Inflammatory macrophage treated with lipopolysaccharide for 4 hours (primary cell): Measurements from ENCODE around the gene LBH.

ENCODE experiments used
- DNase-seq: peaks from one replicate; pipeline ENCODE4 v3.0.0-alpha.2; 2020

LBH gene

DNA sequence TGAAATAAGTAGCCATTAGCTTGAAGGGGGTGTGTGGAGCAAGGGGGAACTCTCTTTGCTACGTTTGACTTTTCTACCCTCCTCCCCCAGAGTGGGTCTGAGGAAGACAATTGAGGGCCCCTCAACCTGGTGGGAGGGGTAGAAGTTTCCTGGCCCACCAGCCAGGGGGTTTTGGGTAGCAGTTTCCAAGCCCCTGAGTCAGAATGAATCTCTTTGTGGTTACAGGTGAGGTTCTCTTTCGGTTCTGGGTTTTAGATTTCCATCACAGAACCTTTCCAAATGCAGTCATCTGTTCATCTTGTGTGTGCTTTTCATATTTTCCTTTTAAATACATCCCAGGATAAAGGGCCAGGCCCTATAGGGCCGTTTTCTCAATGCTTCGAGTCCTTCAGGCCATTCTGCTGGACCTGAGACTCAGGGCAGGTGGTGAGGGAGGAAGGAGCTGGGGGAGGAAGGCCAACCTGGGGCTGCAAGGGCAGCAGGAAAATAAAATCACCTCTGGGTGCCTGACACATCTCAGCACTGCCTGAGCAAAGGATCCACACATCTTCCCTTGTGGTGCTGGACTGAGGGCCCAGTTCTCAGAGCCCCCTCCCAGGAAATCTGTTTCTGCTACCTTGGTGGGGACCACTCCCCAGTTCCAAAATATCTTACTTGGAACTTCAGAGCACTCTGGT, 4.7 kb downstream of the LBH start:
- no peak for DNase-seq

DNA sequence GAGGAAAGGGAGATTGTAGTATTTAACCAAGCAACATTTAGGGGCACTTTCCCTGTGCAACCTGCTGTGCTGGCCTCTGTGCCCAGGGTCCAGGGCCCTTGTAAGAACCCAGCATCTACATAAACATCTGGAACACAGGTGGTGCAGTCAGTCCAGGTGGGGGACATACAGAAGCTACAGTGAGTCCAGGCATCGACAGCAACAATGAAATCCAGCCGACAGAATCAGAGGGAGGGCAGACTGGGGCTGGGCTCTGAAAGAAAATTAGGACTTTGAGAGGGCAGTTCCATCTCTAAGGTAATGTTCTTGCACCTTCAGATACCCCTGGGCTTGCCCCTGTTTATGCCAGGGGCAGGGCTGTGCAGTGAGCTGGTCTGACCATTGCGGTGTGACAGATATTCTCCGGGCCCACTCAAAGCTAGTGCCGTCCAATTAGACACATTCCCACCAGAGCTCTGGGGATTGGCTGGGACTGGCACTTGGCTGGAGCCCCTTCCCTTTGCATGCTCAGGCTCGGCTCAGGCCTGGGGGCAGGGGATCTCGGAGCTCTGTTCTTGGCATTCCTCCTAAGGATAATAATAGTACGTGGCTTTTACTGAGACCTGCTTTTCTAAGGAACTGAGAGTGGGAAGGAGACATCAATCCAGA, 5.4 kb downstream of the LBH start:
- no peak for DNase-seq

DNA sequence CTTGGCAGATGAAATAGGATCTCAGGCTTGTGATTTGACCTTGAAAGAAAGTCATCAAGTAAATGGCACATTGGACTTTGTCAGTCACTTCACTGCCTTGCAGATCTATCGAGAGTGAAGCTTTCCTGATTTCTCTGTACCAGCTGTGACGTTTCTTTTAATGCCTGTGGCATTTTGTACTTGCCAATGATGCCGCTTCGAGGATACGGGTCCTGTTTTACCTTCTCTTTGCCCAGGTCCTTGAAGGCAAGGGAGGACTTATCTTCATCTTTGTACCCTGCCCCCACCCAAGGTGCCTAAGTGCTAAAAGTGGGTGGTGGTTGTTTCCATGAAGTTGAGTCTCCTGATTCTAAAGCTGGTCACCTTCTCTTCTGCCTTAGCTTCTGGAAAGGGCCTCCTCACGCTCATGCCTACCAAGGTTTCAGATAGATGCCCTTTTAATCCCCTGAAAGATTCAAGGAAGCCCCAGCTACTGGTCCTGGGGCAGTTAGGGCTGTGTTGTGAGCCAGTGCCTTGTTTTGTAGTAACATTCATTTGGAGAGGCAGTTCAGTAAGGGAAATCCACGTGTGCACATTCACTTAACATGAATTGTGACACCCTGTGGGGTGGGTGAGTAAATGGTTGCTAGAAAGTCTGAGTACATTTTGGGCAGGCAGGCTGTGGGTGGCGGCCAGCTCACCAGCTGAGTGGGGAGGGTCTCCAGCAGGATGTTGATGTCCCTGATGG, 6.1 kb downstream of the LBH start:
- no peak for DNase-seq

GRCh38 chr2:30237966-30238800, 6.8 kb downstream of the LBH start:
- no peak for DNase-seq

DNA sequence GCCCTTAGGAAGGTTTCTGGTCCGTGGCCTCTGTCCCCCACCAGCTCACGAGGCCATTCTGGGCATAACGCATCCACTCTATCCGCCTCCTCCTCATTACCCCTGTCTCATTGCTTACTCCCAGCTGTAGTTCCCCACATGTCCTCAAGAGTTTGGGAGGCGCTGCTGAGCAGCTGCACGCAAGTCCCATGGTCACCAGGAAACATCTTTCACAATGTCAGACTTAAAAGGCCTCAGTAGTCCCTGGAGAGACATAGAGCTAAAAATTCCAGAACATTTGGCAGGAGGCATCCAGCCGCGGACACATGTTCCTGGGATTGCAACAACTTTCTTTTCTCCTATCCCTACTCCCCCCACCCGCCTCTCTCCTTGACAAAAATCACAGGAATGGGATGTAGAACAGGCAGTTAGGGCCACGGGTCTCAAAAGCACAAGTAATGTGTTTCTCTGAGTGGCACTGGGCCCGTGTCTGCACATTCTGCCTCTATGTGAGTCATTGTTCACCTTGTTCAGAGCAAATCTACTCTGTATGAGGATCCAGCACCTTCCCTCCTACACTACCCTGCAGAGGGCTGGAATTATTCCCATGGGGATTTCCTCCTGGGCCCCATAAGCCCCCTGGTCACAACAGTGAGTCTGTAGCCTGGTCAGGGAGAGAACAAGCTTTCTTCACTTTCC, 8.1 kb downstream of the LBH start:
- DNase-seq = peak; percentile 71

DNA sequence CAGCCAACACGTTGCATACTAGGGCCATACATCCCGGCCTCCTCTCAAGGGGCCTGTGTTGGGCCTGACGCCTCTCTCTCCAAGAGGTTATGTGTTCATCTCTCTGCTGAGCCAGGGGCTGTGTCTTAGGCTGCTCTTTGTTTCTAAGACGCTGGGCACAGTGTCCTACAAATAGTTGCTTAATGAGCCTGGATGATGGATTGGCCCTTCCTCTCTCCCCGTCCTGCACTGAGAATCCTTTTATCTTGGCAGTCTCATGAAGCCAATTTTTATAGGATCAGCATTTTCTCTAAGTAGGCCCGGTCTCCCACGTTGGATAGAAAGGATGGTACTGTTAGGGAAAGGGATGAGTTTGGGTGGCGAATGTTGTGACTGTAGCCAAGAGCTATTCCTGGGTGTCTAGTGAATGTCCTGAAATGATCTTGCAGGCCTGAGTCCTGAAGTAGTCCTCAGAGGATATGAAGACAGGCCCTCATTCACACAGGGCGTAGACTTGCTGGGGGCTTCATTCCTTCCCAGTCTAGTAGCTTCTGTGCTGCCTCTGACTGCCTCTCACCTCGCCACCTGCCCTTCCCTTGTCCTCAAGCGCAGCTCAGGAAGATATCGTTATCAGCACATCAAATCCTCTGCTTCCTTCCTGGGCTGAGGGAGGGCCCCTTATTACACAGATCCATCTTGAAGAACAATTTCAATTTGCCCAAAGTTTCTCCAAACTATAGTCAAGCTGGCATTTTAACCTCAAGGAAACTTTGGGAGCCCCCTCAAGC, 8.8 kb downstream of the LBH start:
- DNase-seq = no peak

DNA sequence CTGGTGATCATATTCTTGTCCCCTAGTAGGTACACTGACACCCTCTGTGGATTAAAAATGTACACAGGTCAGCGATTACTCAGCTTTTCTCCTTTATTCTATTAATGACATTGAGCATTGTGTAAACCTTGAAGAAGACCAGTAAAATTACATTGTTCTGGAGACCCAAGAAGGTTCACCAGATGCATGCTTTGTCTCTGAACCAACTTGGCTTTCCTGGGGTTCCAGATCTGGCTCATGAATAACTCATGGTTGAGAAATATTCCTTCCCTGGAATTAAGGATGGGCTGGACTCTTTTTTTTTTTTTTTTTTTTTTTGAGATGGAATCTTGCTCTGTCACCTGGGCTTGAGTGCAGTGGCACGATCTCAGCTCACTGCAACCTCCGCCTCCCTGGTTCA, 11.9 kb downstream of the LBH start:
- DNase-seq = no peak

DNA sequence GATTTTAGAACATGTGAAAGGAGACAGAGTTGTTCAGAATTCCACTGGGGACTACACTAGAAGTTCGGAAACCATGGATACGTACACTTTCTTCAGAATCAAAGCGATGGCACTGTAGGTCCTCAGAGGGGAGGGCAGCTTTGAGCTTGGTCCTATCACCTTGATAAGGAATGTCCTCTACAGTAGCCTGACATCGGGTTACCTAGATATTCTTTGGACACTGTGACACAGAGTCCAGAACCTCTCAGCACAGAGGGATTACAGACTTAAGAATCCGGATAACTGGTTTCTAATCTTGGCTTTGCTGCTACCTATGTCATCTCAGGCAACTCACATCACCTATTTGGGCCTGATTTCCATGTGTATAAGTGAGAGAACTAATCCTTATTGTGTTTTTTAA, 14.0 kb downstream of the LBH start:
- no peak for DNase-seq

- no peak for DNase-seq
Measured at GRCh38 chr2:30248791-30249190, 17.5 kb downstream of the LBH start.

GRCh38 chr2:30249354-30249753, 18.0 kb downstream of the LBH start:
- no peak for DNase-seq

- no peak for DNase-seq
Measured at GRCh38 chr2:30250421-30250820, 19.1 kb downstream of the LBH start.

DNA sequence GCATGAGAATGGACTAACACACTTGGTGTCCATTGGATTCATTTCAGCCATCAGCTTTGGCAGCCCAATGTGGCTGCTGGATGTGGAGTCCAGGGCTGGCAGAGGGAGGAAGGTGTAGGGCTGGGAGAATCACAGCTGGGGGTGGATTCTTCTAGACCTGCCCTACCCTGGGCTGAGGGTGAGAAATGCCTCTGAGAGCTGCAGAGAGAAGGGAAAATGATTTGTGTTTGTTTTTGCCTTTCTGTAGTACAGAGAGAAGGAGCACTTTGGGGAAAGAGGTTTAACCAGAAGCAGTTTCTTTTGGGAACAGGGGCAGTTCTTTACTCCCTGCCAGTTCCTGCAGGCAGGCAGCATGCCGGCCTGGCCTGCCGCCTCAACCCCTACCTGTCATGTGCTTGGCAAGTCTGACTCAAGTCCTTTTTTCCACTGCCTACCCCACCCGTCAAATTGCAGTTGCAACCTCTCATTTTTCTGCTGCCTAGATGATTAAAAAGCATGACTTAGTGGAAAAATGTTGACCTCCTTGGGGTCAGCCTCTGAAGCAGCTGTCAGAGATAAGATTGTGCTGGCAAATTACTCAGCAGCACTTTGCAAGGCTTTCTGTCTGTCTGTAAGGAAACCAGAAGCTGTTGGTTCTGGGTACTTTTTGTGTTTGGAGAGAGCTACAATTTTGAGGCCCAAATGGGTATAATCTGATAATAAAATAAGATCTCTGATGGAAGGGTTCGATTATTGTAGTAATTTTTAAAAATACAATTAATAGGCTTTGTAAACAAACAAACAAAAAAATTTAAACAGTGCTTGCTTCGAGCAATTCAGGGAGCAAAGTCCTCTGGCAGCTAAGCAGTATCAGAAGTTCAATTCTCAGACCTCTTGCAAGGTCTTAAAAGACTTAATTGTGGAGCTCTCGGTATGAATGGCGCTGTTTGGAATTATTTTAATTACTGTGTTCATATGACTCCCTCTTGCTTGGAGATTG, 21.7 kb downstream of the LBH start:
- DNase-seq = no peak

GRCh38 chr2:30253873-30254684, 22.7 kb downstream of the LBH start:
- no peak for DNase-seq

- DNase-seq = no peak
Measured at GRCh38 chr2:30254685-30255001, 23.3 kb downstream of the LBH start.

DNA sequence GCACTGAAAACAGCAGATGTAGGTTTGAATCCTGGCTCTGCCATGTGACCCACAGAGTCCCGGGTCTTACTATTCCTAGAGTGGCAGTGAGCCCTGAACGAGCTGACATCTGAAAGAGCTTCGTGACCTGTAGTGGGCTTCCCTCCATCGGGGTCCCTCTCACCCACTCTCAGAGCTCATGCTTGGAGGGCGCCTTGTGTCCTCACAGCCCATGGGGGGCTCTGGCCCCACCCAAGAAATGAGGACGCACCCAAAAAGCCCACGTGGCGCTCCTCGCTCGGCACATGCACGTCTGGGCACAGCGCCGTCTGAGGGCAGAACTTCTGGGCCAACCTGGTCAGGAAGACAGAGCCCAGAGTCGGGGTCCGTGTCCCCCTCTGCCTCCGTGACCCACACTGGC, 23.7 kb downstream of the LBH start:
- DNase-seq = no peak

DNA sequence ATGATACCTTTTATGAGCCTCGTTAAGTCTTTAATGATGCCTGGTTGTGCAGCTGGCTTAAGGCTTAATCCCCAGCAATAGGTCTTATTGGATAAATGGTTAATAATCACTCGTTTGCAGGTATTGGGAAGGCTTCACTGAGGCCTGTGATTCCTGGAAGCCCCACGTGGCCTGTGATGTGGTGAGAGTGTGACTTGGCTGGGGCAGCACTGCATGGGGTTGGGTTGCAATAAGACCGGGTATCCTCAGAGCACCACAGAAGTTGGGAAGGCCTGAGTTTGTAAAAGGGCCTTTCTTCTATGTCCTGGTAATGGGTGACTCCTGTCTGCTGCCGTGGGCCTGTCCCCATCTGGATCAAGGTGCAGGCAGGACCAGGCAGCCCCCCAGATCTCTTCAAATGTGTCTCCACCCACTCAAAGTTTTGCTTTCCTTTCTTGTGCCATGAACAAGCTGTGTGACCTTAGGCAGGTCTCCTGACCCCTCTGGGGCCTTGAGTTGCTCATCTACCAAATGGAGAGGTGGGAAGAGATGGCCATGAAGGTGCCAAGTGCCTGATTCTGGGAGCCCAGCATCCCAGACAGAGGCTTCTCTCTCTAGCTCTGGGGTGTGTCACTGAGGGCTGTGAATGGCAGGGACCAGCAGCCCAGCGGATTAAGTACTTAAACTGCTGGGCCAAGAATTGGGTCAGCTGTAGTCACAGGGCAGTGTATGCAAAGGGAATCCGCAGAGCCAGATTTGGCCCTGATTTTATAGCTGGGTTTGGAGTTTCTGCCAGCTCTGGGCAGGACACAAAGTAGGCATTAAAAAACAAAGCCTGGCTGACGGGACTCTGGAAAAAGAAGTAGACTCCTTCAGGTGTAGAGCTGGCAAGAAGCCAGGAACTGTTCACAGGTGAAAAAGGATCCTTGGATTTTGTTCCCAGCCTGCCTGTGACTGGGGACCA, 24.4 kb downstream of the LBH start:
- no peak for DNase-seq

DNA sequence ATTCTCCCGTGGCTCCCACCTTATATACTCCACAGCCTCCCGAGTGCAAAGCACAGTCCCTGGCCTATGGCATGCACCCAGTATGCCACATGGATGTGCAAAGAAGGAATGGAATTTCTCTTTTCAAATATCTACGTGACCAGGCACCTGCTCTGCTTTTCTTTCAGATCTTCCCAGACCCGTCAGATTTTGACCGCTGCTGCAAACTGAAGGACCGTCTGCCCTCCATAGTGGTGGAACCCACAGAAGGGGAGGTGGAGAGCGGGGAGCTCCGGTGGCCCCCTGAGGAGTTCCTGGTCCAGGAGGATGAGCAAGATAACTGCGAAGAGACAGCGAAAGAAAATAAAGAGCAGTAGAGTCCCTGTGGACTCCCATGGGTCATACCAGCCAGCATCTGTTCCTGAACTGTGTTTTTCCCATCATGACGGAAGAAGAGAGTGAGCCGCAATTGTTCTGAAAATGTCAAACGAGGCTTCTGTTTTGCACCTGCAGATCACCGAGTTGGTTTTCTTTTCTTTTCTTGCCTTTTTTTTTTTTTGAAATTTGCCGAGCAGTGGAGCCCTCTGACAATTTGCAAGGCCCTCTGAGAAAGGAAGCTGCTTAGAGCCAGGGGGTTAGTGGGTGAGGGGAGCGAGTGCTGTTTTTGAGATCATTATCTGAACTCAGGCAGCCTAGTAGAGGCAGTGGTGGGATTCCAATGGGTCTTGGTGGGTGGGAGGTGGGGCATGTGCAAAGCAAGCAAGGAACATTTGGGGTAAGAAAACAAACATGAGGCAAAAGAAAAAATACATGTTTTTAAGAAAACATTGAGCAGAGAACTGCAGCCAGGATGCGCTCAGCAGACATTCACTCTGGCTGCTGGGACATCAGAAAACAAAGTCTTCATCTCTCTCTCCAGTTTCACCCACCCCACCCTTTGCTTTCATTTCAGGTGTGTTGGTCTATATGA, 26.2 kb downstream of the LBH start:
- no peak for DNase-seq

- DNase-seq = no peak
Measured at GRCh38 chr2:30259071-30259470, 27.7 kb downstream of the LBH start.
